ENCODE measurements around the gene INPP4B. TPM values are rescaled to one million over a fixed set of nuclear protein-coding genes. Genes with fewer than 3 reads are reported as not detected.

INPP4B gene
- polyA plus RNA-seq, 4 donors, result 4.9 to 8.7 (median 8.1) TPM

GRCh38 chr4:142121448-142122350 lies 724.4 kb downstream of the INPP4B start:
- DNase-seq (ENCODE audit: low read depth in 4 of 4, low spot score in 3 of 4), result no peak

GRCh38 chr4:142120921-142121320 lies 725.2 kb downstream of the INPP4B start:
- no peak for DNase-seq (ENCODE audit: low read depth in 4 of 4, low spot score in 3 of 4)

GRCh38 chr4:142112451-142112850 lies 733.6 kb downstream of the INPP4B start:
- no peak for DNase-seq (ENCODE audit: low read depth in 4 of 4, low spot score in 3 of 4)

- no peak for DNase-seq (ENCODE audit: low read depth in 4 of 4, low spot score in 3 of 4)
These were observed 736.0 kb downstream of the INPP4B start for GRCh38 chr4:142110136-142110535.

GRCh38 chr4:142104041-142104440 lies 742.1 kb downstream of the INPP4B start:
- DNase-seq (ENCODE audit: low read depth in 4 of 4, low spot score in 3 of 4), result no peak

GRCh38 chr4:142101401-142101800 lies 744.7 kb downstream of the INPP4B start:
- no peak for DNase-seq (ENCODE audit: low read depth in 4 of 4, low spot score in 3 of 4)

- no peak for DNase-seq (ENCODE audit: low read depth in 4 of 4, low spot score in 3 of 4)
These were observed 745.2 kb downstream of the INPP4B start for GRCh38 chr4:142100941-142101340.

- no peak for DNase-seq (ENCODE audit: low read depth in 4 of 4, low spot score in 3 of 4)
These were observed 747.1 kb downstream of the INPP4B start for GRCh38 chr4:142098900-142099545.

GRCh38 chr4:142098380-142098779 lies 747.7 kb downstream of the INPP4B start:
- DNase-seq (ENCODE audit: low read depth in 4 of 4, low spot score in 3 of 4), result no peak

GRCh38 chr4:142097015-142097414 lies 749.1 kb downstream of the INPP4B start:
- DNase-seq (ENCODE audit: low read depth in 4 of 4, low spot score in 3 of 4), result no peak

GRCh38 chr4:142095886-142096605 lies 750.1 kb downstream of the INPP4B start:
- DNase-seq (ENCODE audit: low read depth in 4 of 4, low spot score in 3 of 4), result no peak

- DNase-seq (ENCODE audit: low read depth in 4 of 4, low spot score in 3 of 4), result no peak
These were observed 753.2 kb downstream of the INPP4B start for GRCh38 chr4:142092941-142093340.

- DNase-seq (ENCODE audit: low read depth in 4 of 4, low spot score in 3 of 4), result no peak
These were observed 754.4 kb downstream of the INPP4B start for GRCh38 chr4:142091691-142092182.

- no peak for DNase-seq (ENCODE audit: low read depth in 4 of 4, low spot score in 3 of 4)
These were observed 755.0 kb downstream of the INPP4B start for GRCh38 chr4:142091085-142091513.

- no peak for DNase-seq (ENCODE audit: low read depth in 4 of 4, low spot score in 3 of 4)
These were observed 757.2 kb downstream of the INPP4B start for GRCh38 chr4:142088906-142089305.

GRCh38 chr4:142085513-142086292 lies 760.4 kb downstream of the INPP4B start:
- DNase-seq (ENCODE audit: low read depth in 4 of 4, low spot score in 3 of 4), result no peak

GRCh38 chr4:142083264-142083663 lies 762.8 kb downstream of the INPP4B start:
- no peak for DNase-seq (ENCODE audit: low read depth in 4 of 4, low spot score in 3 of 4)

- DNase-seq (ENCODE audit: low read depth in 4 of 4, low spot score in 3 of 4), result no peak
These were observed 765.1 kb downstream of the INPP4B start for GRCh38 chr4:142081025-142081424.

GRCh38 chr4:142079959-142080358 lies 766.1 kb downstream of the INPP4B start:
- no peak for DNase-seq (ENCODE audit: low read depth in 4 of 4, low spot score in 3 of 4)

GRCh38 chr4:142077048-142077447 lies 769.1 kb downstream of the INPP4B start:
- no peak for DNase-seq (ENCODE audit: low read depth in 4 of 4, low spot score in 3 of 4)

All from left renal pelvis (tissue), 4 donors.